ENCODE data around the gene MAFG. TPM values are rescaled to one million over a fixed set of nuclear protein-coding genes. Genes with fewer than 3 reads are reported as not detected.

Gene MAFG
- total and polyA plus RNA-seq, 9 of the 15 experiments (the other 6 are each of a cell fraction or from before 2014, with no cell fraction given), result 1.1 to 58.1 (median 24.9) TPM

DNA sequence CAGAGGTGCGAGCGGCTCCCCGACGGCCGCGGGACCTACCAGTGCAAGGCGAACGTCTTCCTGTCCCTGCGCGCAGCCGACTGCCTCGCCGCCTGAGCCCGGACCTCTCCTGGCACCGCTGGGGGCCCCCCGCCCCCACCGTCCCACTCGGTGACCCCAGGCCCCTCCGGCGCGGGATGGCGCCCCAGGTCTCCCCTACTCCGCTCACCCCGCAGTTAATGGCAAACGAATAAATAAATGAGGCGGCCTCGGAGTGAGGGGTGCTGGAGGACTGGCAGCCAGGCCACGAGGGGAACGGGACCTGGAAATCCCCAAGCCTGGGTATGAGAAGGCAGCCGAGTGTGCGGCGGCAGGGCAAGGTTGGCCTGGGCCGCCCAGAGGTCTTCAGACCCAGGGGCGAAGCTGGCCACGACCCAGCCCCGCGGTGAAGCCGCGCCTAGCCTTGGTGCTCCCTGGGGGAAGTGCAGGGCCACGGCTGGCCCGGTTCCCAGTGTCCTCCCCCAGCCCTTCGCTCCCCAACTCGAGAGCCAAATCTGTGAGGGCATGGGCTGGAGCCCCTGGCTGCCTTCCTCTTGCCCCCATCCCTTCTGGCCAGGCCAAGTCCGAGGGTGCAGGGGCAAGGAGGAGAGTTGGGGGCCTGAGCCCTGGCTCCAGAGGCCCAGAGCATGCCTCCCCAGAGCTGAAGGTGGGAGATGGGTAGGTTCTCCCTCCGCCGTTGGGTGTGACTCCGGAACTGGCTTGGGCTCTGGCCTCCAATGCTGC, 24.7 kb downstream of the MAFG start (continued):
- TF ChIP-seq, protein P1, sequence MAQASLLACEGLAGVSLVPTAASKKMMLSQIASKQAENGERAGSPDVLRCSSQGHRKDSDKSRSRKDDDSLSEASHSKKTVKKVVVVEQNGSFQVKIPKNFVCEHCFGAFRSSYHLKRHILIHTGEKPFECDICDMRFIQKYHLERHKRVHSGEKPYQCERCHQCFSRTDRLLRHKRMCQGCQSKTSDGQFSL (CRISPR knock-in tag; IDR thresholded peaks at IDR 0.05), result no peak
- TF ChIP-seq, protein P1 (tag; IDR thresholded peaks at IDR 0.05), result no peak
- TF ChIP-seq, protein P2, sequence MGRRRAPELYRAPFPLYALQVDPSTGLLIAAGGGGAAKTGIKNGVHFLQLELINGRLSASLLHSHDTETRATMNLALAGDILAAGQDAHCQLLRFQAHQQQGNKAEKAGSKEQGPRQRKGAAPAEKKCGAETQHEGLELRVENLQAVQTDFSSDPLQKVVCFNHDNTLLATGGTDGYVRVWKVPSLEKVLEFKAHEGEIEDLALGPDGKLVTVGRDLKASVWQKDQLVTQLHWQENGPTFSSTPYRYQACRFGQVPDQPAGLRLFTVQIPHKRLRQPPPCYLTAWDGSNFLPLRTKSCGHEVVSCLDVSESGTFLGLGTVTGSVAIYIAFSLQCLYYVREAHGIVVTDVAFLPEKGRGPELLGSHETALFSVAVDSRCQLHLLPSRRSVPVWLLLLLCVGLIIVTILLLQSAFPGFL (CRISPR knock-in tag; IDR thresholded peaks at IDR 0.05), result no peak
- TF ChIP-seq, protein P3, sequence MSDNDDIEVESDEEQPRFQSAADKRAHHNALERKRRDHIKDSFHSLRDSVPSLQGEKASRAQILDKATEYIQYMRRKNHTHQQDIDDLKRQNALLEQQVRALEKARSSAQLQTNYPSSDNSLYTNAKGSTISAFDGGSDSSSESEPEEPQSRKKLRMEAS (CRISPR knock-in tag; IDR thresholded peaks at IDR 0.05), result no peak
- TF ChIP-seq SMARCC2 (IDR thresholded peaks at IDR 0.05; ENCODE audit: low read depth) (no peak), CXXC5 (CRISPR knock-in tag; IDR thresholded peaks at IDR 0.05) (peak; percentile 14; the same call in 1 of the 2 replicates), SRSF1 (IDR thresholded peaks at IDR 0.05; ENCODE audit: low read depth, low read length) (no peak), XRCC3 (IDR thresholded peaks at IDR 0.05) (no peak), LEF1 (IDR thresholded peaks at IDR 0.05) (no peak), ZNF699 (CRISPR knock-in tag; IDR thresholded peaks at IDR 0.05; ENCODE audit: insufficient replicate concordance) (no peak)
- TF ChIP-seq, protein P4, sequence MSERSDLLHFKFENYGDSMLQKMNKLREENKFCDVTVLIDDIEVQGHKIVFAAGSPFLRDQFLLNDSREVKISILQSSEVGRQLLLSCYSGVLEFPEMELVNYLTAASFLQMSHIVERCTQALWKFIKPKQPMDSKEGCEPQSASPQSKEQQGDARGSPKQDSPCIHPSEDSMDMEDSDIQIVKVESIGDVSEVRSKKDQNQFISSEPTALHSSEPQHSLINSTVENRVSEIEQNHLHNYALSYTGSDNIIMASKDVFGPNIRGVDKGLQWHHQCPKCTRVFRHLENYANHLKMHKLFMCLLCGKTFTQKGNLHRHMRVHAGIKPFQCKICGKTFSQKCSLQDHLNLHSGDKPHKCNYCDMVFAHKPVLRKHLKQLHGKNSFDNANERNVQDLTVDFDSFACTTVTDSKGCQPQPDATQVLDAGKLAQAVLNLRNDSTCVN (CRISPR knock-in tag; IDR thresholded peaks at IDR 0.05), result no peak
- TF ChIP-seq, protein P5, sequence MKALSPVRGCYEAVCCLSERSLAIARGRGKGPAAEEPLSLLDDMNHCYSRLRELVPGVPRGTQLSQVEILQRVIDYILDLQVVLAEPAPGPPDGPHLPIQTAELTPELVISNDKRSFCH (CRISPR knock-in tag; IDR thresholded peaks at IDR 0.05), result no peak
- TF ChIP-seq, protein P5 (tag; IDR thresholded peaks at IDR 0.05), result no peak
- TF ChIP-seq, protein P6, sequence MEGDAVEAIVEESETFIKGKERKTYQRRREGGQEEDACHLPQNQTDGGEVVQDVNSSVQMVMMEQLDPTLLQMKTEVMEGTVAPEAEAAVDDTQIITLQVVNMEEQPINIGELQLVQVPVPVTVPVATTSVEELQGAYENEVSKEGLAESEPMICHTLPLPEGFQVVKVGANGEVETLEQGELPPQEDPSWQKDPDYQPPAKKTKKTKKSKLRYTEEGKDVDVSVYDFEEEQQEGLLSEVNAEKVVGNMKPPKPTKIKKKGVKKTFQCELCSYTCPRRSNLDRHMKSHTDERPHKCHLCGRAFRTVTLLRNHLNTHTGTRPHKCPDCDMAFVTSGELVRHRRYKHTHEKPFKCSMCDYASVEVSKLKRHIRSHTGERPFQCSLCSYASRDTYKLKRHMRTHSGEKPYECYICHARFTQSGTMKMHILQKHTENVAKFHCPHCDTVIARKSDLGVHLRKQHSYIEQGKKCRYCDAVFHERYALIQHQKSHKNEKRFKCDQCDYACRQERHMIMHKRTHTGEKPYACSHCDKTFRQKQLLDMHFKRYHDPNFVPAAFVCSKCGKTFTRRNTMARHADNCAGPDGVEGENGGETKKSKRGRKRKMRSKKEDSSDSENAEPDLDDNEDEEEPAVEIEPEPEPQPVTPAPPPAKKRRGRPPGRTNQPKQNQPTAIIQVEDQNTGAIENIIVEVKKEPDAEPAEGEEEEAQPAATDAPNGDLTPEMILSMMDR (IDR thresholded peaks at IDR 0.05 in 2 of 3, conservative IDR thresholded peaks at IDR 0.05 in 1 of 3; ENCODE audit: insufficient read depth in 2 of 3, low read depth in 1 of 3, low read length in 3 of 3), result no peak
- TF ChIP-seq, protein P7, sequence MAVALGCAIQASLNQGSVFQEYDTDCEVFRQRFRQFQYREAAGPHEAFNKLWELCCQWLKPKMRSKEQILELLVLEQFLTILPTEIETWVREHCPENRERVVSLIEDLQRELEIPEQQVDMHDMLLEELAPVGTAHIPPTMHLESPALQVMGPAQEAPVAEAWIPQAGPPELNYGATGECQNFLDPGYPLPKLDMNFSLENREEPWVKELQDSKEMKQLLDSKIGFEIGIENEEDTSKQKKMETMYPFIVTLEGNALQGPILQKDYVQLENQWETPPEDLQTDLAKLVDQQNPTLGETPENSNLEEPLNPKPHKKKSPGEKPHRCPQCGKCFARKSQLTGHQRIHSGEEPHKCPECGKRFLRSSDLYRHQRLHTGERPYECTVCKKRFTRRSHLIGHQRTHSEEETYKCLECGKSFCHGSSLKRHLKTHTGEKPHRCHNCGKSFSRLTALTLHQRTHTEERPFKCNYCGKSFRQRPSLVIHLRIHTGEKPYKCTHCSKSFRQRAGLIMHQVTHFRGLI (CRISPR knock-in tag; IDR thresholded peaks at IDR 0.05), result no peak
- TF ChIP-seq, protein P8, sequence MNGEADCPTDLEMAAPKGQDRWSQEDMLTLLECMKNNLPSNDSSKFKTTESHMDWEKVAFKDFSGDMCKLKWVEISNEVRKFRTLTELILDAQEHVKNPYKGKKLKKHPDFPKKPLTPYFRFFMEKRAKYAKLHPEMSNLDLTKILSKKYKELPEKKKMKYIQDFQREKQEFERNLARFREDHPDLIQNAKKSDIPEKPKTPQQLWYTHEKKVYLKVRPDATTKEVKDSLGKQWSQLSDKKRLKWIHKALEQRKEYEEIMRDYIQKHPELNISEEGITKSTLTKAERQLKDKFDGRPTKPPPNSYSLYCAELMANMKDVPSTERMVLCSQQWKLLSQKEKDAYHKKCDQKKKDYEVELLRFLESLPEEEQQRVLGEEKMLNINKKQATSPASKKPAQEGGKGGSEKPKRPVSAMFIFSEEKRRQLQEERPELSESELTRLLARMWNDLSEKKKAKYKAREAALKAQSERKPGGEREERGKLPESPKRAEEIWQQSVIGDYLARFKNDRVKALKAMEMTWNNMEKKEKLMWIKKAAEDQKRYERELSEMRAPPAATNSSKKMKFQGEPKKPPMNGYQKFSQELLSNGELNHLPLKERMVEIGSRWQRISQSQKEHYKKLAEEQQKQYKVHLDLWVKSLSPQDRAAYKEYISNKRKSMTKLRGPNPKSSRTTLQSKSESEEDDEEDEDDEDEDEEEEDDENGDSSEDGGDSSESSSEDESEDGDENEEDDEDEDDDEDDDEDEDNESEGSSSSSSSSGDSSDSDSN (IDR thresholded peaks at IDR 0.05; ENCODE audit: borderline replicate concordance in 1 of 2, low read depth in 2 of 2, low read length in 2 of 2), result 0 out of 4 replicates have a peak, but pooled peaks of 1 of the 2 experiments have one; percentile 39
